Left ventricle myocardium inferior (tissue), 1 donor: ENCODE data around the gene CEP135. TPM values are rescaled to one million over a fixed set of nuclear protein-coding genes. Genes with fewer than 3 reads are reported as not detected.

Source experiments
- DNase-seq: peaks from one replicate; pipeline ENCODE4 v3.0.0-alpha.2; 2020
- H3K27ac ChIP-seq: fragments of 200-600 bp; replicated peaks from 2 replicates; pipeline ENCODE4 v1.8.0; 2021
- H3K27me3 ChIP-seq: fragments of 200-600 bp; 2 replicates; pipeline ENCODE4 v1.8.0; 2021; ENCODE audit warnings: low read depth
- H3K36me3 ChIP-seq: fragments of 200-600 bp; 2 replicates; pipeline ENCODE4 v1.8.0; 2021
- H3K4me1 ChIP-seq: fragments of 200-600 bp; 2 replicates; pipeline ENCODE4 v1.8.0; 2021
- H3K4me3 ChIP-seq: fragments of 200-600 bp; 2 replicates; pipeline ENCODE4 v1.8.0; 2021; ENCODE audit warnings: mild to moderate bottlenecking, moderate library complexity
- H3K9me3 ChIP-seq: fragments of 200-600 bp; replicated peaks from 2 replicates; pipeline ENCODE4 v1.8.0; 2021
- CTCF ChIP-seq: fragments of 200-600 bp; IDR thresholded peaks from 2 replicates; pipeline ENCODE4 v1.8.0; 2021; ENCODE audit warnings: antibody characterized with exemption, mild to moderate bottlenecking, borderline replicate concordance
- intact Hi-C: fragments of 100-400 bp; cut with micrococcal nuclease; formaldehyde crosslinking; loops from one replicate; pipeline ENCODE4 v1.11.0; 2022
- total RNA-seq: library from RNA; stranded (reverse); fragmentation: NEBNext Ultra II Directional; extraction: Animal tissue kit (Norgen Biotek cat#: 25700); gene quantifications from one replicate; pipeline ENCODE4 v1.2.1, GENCODE V29; 2021
- donor health status: DM: no; HTN: yes; CAD: no; lungs with severe emphysema.

Gene CEP135
- total RNA-seq, 1 donor from 2014 or later, result 2.5 TPM

DNA sequence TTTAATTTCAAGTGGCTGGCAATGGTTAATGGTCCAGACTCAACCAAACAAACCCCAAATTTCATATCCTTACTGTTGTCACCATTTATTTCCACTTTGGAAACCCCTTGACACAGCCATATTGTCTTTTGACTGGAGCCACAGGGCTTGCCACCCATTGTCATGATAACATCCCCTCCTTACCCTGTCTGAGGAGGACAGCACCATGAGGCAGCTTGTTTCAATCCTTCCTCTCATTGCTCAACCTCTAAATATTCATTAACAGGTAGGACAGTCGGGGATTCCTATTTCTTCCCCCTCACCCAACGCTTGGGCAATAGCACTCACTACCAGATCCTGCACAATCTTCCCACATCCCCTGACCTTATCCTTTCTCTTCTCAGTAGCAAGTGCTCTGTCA is 92.1 kb downstream of the CEP135 start:
- no peaks in the 10 kb centered on the region for H3K9me3 ChIP-seq
- DNase-seq, result no peak
- peaks cover 60% of the 10 kb centered on the region for H3K27me3 ChIP-seq
- H3K4me3 ChIP-seq, result no peak overlapping the region
- TF ChIP-seq CTCF, result no peak
- no peak overlapping the region for H3K27ac ChIP-seq
- no peaks in the 10 kb centered on the region for H3K36me3 ChIP-seq
- intact Hi-C loops, result no loop called here
- H3K4me1 ChIP-seq, result no peaks in the 10 kb centered on the region

DNA sequence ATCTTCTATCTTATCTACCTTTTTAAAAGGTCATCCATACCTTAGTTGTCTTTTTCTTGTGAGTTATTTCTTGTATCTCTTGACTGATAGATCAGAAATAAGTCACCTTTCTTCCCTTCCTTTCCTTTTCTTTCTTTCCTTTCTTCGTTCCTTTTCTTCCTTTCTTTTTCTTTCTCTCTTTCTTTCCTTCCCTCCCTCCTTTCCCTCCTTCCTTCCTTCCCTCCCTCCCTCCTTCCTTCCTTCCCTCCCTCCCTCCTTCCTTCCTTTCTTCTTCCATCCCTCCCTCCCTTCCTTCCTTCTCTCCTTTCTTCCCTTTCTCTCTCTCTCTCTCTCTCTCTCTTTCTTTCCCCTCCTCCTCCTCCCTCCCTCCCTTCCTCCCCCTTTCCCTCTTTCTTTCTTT is 93.5 kb downstream of the CEP135 start:
- no peaks in the 10 kb centered on the region for H3K36me3 ChIP-seq
- intact Hi-C loops, result no loop called here
- H3K27me3 ChIP-seq, result peaks cover 73% of the 10 kb centered on the region
- H3K4me3 ChIP-seq, result no peak overlapping the region
- H3K9me3 ChIP-seq, result no peaks in the 10 kb centered on the region
- TF ChIP-seq CTCF, result no peak
- no peaks in the 10 kb centered on the region for H3K4me1 ChIP-seq
- no peak overlapping the region for H3K27ac ChIP-seq
- DNase-seq, result no peak

DNA sequence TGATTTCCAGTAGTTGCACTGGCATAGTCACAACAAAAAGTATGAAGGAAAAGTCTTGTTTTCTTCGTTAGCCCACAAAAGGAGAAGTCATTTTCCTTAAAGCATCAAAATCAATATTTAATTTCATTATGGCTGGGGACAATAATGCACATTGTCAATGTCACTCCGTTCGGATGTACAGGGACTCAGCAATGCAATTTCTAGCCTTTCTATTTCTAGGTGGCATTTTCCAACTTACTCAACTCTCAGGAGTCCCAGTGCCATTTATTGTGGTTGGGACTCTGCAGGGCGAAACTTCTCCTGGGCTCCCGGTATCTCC is 99.6 kb downstream of the CEP135 start:
- intact Hi-C loops, result no loop called here
- no peak for TF ChIP-seq CTCF
- H3K9me3 ChIP-seq, result no peaks in the 10 kb centered on the region
- peak overlapping the region; percentile 67 for H3K4me3 ChIP-seq
- no peak for DNase-seq
- peaks cover 16% of the 10 kb centered on the region for H3K4me1 ChIP-seq
- peaks cover 92% of the 10 kb centered on the region for H3K27me3 ChIP-seq
- no peaks in the 10 kb centered on the region for H3K36me3 ChIP-seq
- H3K27ac ChIP-seq, result no peak overlapping the region

GRCh38 chr4:56048702-56049431 is 100.1 kb downstream of the CEP135 start:
- DNase-seq, result peak; percentile 27
- Histone ChIP-seq H3K4me1 (peaks cover 16% of the 10 kb centered on the region), H3K4me3 (peak overlapping the region; percentile 67), H3K36me3 (no peaks in the 10 kb centered on the region), H3K9me3 (no peaks in the 10 kb centered on the region), H3K27me3 (peaks cover 93% of the 10 kb centered on the region), H3K27ac (no peak overlapping the region)
- intact Hi-C loops, result no loop called here
- peak; percentile 46 for TF ChIP-seq CTCF

- no peak overlapping the region for H3K27ac ChIP-seq
- no peaks in the 10 kb centered on the region for H3K9me3 ChIP-seq
- H3K36me3 ChIP-seq, result no peaks in the 10 kb centered on the region
- no peak for TF ChIP-seq CTCF
- peaks cover 16% of the 10 kb centered on the region for H3K4me1 ChIP-seq
- DNase-seq, result no peak
- peaks cover 96% of the 10 kb centered on the region for H3K27me3 ChIP-seq
- intact Hi-C loops, result no loop called here
- H3K4me3 ChIP-seq, result no peak overlapping the region
Observed at GRCh38 chr4:56050625-56051024, 101.9 kb downstream of the CEP135 start.
